Astrocyte (in vitro differentiated cells and primary cell): ENCODE measurements around the gene MRPL10. TPM values are rescaled to one million over a fixed set of nuclear protein-coding genes. Genes with fewer than 3 reads are reported as not detected.

Experiments used
- DNase-seq: peaks from one replicate; pipeline ENCODE4 v3.0.0-alpha.2; 2010; ENCODE audit warnings: low read depth
- FAIRE-seq: peaks from 2 replicates; lab custom pipeline; 2011; peaks lifted over from hg19 to GRCh38; lab: Jason Lieb, UNC
- H2AFZ ChIP-seq: 2 replicates; pipeline ENCODE4 v1.6.0; 2012; ENCODE audit warnings: low read depth, low read length, inconsistent platforms
- H3K27ac ChIP-seq: 2 replicates; pipeline ENCODE4 v1.5.1; 2011; ENCODE audit warnings: low read depth, low read length, inconsistent platforms
- H3K27me3 ChIP-seq: 2 replicates; pipeline ENCODE4 v1.6.0; 2011; ENCODE audit warnings: low read length, inconsistent platforms; ENCODE audit not compliant: insufficient read depth
- H3K36me3 ChIP-seq: 2 replicates; pipeline ENCODE4 v1.5.1; 2011; ENCODE audit warnings: low read length, inconsistent platforms; ENCODE audit not compliant: insufficient read depth
- H3K4me1 ChIP-seq: 2 replicates; pipeline ENCODE4 v1.5.1; 2011; ENCODE audit warnings: low read length, inconsistent platforms; ENCODE audit not compliant: insufficient read depth
- H3K4me2 ChIP-seq: 2 replicates; pipeline ENCODE4 v1.6.0; 2012; ENCODE audit warnings: low read length, inconsistent platforms
- H3K4me3 ChIP-seq: 2 replicates; pipeline ENCODE4 v1.5.1; 2011; ENCODE audit warnings: low read depth, mild to moderate bottlenecking, low read length, inconsistent platforms; ENCODE audit not compliant: insufficient read depth
- H3K79me2 ChIP-seq: 2 replicates; pipeline ENCODE4 v1.6.0; 2012; ENCODE audit warnings: mild to moderate bottlenecking, low read length, inconsistent platforms; ENCODE audit not compliant: insufficient read depth
- H3K9ac ChIP-seq: 2 replicates; pipeline ENCODE4 v1.6.0; 2012; ENCODE audit warnings: mild to moderate bottlenecking, low read length, inconsistent platforms
- H3K9me3 ChIP-seq: 2 replicates; pipeline ENCODE4 v1.5.1; 2012; ENCODE audit warnings: low read depth, mild to moderate bottlenecking, low read length, inconsistent platforms; ENCODE audit not compliant: insufficient read depth
- H4K20me1 ChIP-seq: 2 replicates; pipeline ENCODE4 v1.6.0; 2012; ENCODE audit warnings: low read length, inconsistent platforms; ENCODE audit not compliant: insufficient read depth
- H3K27ac Mint-ChIP-seq: one replicate; pipeline ENCODE4 v1.8.0; 2021; ENCODE audit warnings: mild to moderate bottlenecking, mixed read lengths; ENCODE audit not compliant: unreplicated experiment
- H3K27me3 Mint-ChIP-seq: one replicate; pipeline ENCODE4 v1.8.0; 2021; ENCODE audit warnings: low read depth, mixed read lengths; ENCODE audit not compliant: unreplicated experiment
- H3K36me3 Mint-ChIP-seq: one replicate; pipeline ENCODE4 v1.8.0; 2021; ENCODE audit warnings: low read depth, mixed read lengths; ENCODE audit not compliant: unreplicated experiment
- H3K4me1 Mint-ChIP-seq: one replicate; pipeline ENCODE4 v1.8.0; 2021; ENCODE audit warnings: low read depth, mixed read lengths; ENCODE audit not compliant: unreplicated experiment
- H3K4me3 Mint-ChIP-seq: one replicate; pipeline ENCODE4 v1.8.0; 2021; ENCODE audit warnings: mild to moderate bottlenecking, moderate library complexity, mixed read lengths; ENCODE audit not compliant: unreplicated experiment
- H3K9me3 Mint-ChIP-seq: one replicate; pipeline ENCODE4 v1.8.0; 2021; ENCODE audit warnings: mild to moderate bottlenecking, mixed read lengths; ENCODE audit not compliant: unreplicated experiment
- CTCF ChIP-seq: IDR thresholded peaks from 2 replicates; pipeline ENCODE4 v1.5.1; 2011; ENCODE audit warnings: low read depth, mild to moderate bottlenecking, inconsistent platforms, low read length, moderate library complexity; ENCODE audit not compliant: insufficient read depth
- EZH2 ChIP-seq: IDR thresholded peaks from 2 replicates; pipeline ENCODE4 v1.6.1; 2012; ENCODE audit warnings: mild to moderate bottlenecking, low read length, inconsistent platforms; ENCODE audit not compliant: insufficient read depth
- total RNA-seq: library from RNA; stranded (reverse); gene quantifications from 2 replicates; pipeline ENCODE4 v1.2.1, GENCODE V29; 2021

Gene MRPL10
- total RNA-seq, 1 donor from 2014 or later, result 33.2 TPM

GRCh38 chr17:47821424-47822391 lies 9.6 kb downstream of the MRPL10 start, which contains the start of gene OSBPL7:
TSS of gene OSBPL7 (minus strand) at chr17:47821794. CDS start at chr17:47820278, 1,516 bp downstream.
- peaks cover 15% of the 10 kb centered on the region for H3K4me1 ChIP-seq
- Mint-ChIP-seq H3K4me3 (peak within 1 kb of the TSS; percentile 96), H3K9me3 (no peaks in the 10 kb centered on the region), H3K27ac (peak within 1 kb of the TSS; percentile 83), H3K36me3 (peaks cover 18% of the 10 kb centered on the region), H3K4me1 (peaks cover 6% of the 10 kb centered on the region), H3K27me3 (no peaks in the 10 kb centered on the region)
- peaks cover 4% of the 10 kb centered on the region for H3K79me2 ChIP-seq
- no peaks in the 10 kb centered on the region for H3K27me3 ChIP-seq
- H4K20me1 ChIP-seq, result peaks cover 10% of the 10 kb centered on the region
- DNase-seq (peak; percentile 84), FAIRE-seq (peak; percentile 59)
- H2AFZ ChIP-seq, result peak within 1 kb of the TSS; percentile 90
- H3K9me3 ChIP-seq, result no peaks in the 10 kb centered on the region
- H3K4me3 ChIP-seq, result peak within 1 kb of the TSS; percentile 79
- peak within 1 kb of the TSS; percentile 92 for H3K4me2 ChIP-seq
- no peak for TF ChIP-seq EZH2
- TF ChIP-seq CTCF, result no peak
- H3K27ac ChIP-seq, result peak within 1 kb of the TSS; percentile 30
- H3K9ac ChIP-seq, result peak within 1 kb of the TSS; percentile 83
- H3K36me3 ChIP-seq, result peaks cover 25% of the 10 kb centered on the region

- TF ChIP-seq CTCF, result no peak
- no peak for TF ChIP-seq EZH2
- H3K79me2 ChIP-seq, result peaks cover 4% of the 10 kb centered on the region
- H3K27ac ChIP-seq, result peak overlapping the region; percentile 30
- peaks cover 18% of the 10 kb centered on the region for H3K36me3 ChIP-seq
- no peaks in the 10 kb centered on the region for H3K9me3 ChIP-seq
- no peaks in the 10 kb centered on the region for H3K27me3 Mint-ChIP-seq
- H3K4me1 ChIP-seq, result peaks cover 15% of the 10 kb centered on the region
- H3K27me3 ChIP-seq, result no peaks in the 10 kb centered on the region
- H3K4me3 ChIP-seq, result peak overlapping the region; percentile 79
- DNase-seq (no peak), FAIRE-seq (no peak)
- H4K20me1 ChIP-seq, result peaks cover 10% of the 10 kb centered on the region
- peak overlapping the region; percentile 96 for H3K4me3 Mint-ChIP-seq
- H2AFZ ChIP-seq, result peak overlapping the region; percentile 90
- H3K27ac Mint-ChIP-seq, result peak overlapping the region; percentile 83
- peaks cover 14% of the 10 kb centered on the region for H3K36me3 Mint-ChIP-seq
- peak overlapping the region; percentile 83 for H3K9ac ChIP-seq
- peak overlapping the region; percentile 92 for H3K4me2 ChIP-seq
- H3K9me3 Mint-ChIP-seq, result no peaks in the 10 kb centered on the region
- H3K4me1 Mint-ChIP-seq, result peaks cover 6% of the 10 kb centered on the region
These were observed 10.3 kb downstream of the MRPL10 start for GRCh38 chr17:47821031-47821423.
